Measurements from ENCODE around the gene CDK15.
A peak's percentile ranks its signal among the peaks of the same experiment; 100 is the strongest.
"Not testable (repeated sequence)": the region's sequence is repeated elsewhere in the genome, so short reads cannot be mapped to it uniquely, and the experiment has no call there.

CDK15 gene

DNA sequence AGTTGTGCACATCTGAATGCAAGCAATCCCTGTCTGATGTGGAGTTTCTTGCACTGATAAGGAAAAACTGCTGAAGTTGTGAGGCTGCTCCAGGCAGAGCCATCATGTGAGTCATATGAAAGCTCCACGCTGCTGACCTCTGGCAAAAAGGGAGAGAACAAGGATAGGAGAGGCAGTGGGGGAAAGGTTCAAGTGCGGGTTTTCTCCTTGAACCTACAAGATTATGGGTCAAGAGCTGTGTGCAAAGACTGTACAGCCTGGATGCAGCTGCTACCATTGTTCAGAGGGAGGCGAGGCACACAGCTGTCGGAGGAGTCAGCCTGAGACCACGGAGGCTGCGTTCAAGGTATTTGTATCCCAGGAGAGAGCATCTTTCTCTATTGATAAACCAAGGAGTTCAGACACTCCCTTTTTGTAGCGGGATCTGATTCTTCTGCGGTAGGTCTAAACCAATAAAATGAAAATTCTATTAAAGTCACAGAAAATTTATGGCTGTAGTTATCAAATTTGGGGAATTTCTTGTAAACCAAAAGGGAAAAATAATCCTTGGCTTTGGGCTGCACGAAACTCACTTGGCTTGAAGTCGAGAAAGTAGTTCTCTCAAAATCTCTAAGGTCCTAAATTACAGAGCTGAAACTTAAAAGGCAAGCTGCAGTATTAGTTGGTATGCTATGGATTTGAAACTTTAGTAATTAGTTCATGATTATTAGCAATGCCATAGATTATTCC lies at the start of gene CDK15:
Gene CDK15 (plus strand): TSS at position 96 of the 729 bp plus-strand sequence. CDS start 128 bp downstream, at position 224.
- no peak for DNase-seq (ENCODE audit: low spot score)

DNA sequence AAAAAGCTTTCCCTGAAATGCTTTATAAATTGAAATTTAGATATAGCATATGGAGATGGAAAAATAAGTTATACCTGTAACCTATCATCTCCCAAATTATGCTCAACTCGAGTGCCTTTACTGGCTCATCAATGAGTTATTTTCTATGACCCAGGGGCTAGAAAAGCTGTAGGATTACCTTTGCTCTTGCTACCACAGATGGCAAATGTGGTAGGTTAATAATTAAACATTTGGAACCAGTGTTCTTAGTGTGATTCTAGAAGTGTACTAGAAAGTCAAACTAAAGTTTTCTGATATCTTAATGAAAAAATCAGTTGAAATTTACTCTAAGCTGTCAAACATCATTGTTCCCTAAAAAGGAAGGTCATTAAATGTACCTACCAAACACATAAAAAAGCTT lies 48.1 kb upstream of the CDK15 start:
- no peak for DNase-seq (ENCODE audit: low spot score)

DNA sequence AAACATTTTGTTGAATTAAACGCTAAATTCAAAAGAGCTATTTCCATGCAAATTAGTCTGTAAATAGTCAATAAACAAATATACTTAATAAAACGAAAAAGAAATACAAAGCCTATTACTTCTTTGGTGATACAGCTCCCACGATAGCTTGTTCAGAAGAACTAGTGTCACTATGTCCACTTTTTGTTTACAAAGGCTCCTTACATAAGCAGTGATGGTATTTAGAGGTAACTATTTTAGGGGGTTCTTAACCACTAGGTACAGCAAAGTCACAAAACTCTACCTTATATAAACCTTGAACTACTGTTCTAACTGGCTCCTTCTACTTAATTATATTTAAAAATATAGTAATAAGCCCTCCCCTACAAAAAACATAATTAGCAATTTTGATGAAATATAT lies 47.5 kb upstream of the CDK15 start:
- DNase-seq (ENCODE audit: low spot score), result no peak

DNA sequence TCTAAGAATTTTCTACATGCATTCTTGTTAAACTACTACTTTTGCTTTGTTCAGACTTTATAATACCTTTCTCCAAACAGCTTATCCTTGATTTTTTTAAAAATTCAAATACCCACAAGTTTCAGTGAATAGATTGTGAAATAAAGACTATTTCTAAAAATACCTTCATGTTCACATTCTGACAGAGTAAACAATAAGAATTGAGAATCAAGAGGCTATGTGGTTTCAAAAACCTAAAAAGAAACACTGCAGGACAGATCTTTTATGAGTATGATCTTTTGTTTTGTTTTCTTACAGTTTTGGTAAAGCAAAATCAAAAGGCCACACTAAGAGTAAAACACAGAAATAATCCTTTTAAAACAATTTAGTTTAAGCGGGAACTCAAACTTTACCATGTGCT lies 46.8 kb upstream of the CDK15 start:
- no peak for DNase-seq (ENCODE audit: low spot score)

DNA sequence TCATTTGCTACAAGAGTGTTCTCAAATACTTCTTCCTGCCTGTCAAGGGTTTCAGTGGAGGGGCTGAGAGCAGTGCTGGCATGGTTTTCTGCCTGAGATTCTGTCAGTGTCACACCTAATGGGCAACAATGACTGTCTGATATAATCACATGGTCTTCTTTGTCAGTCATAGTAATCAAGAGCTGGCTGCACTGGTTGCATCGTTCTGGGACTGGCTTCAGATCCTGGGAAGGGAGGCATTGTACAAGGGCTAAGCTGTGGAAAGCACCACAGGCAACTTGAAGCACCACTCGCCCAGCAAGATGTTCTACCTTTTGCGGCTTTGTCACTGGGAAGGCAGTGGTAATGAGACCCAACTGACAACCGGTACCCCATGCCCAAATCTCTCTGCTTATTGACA lies 45.2 kb upstream of the CDK15 start:
- no peak for DNase-seq (ENCODE audit: low spot score)

DNA sequence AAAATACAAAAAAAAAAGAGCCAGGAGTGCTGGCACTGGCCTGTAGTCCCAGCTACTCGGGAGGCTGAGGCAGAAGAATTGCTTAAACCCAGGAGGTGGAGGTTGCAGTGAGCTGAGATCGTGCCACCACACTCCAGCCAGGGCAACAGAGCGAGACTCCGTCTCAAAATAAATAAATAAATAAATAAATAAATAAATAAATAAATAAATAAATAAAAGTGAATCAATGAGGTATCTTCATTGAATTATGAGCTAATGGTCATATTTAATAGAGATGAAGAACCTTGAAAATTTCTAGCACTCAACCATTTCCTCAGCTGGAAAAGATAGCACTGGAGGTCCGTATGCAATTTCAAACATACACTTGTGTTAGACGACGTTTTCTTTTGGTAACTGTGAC lies 41.9 kb upstream of the CDK15 start:
- DNase-seq (ENCODE audit: low spot score), result not testable (repeated sequence)

DNA sequence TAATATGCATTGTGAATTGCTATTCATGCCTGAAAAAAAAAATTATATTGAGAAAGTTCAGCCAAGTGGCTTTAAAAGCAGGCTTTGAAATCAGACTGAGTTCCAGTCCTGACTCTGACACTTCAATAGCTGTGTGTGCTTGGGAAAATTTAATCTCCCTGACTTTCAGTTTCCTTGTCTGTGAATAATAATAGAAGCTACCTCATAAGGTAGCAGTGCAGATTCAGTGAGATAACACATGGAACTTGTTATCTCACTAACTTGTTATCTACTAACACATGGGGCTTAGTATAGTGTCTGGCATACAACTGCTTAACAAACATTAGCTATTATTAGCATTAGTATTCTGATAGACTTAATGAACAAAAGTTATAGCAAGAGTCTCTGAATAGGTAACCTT lies 40.5 kb upstream of the CDK15 start:
- no peak for DNase-seq (ENCODE audit: low spot score)

DNA sequence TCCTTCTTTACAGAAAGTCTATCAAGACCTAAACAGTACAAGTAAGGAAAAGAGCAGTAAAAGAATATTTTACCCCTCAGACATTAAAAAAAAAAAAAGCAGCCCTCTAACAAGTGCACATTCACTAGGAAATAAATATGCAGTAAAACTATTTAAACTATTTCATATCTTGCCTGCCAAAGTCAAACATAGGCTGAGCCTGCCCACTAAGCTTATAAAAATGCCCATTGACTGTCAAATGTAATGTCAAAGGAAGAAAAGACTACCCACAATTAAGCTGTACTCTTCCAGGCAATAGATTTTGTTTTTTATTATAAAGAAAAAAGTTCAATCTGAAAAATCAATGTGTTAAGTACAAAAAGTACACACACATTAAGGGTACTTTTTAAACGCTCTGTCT lies 37.4 kb upstream of the CDK15 start:
- no peak for DNase-seq (ENCODE audit: low spot score)

DNA sequence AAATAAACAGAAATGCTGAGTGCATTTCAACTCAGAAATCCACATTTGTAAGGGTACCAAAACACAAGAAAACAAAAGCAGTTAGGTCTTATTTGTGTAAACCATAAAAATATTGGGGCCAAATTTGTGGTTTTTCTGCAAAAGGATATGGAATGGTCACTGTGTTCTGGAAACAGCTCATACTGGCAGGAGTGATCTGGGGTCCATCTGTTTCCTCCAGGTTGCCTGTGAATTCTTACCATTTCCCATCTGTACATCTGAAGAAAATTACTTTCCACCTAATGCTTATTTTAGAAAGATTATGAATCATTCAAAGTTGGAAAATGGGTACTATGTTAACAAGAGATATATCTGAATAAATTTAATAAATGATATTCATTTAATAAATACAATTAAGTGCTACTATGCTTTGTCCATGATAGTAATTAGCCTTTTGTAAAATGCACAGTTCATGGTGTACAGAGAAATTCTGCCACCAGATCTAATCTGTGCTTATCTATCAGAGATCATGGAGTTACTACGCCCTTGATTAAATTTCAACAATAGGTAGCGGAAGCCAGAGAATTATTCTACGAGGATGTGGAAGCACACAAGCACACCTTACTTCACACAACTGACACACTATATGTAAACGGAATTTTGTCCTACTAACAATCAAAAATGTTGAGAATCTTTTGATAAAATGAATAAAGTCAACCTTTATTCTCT lies 36.5 kb upstream of the CDK15 start:
- no peak for DNase-seq (ENCODE audit: low spot score)

DNA sequence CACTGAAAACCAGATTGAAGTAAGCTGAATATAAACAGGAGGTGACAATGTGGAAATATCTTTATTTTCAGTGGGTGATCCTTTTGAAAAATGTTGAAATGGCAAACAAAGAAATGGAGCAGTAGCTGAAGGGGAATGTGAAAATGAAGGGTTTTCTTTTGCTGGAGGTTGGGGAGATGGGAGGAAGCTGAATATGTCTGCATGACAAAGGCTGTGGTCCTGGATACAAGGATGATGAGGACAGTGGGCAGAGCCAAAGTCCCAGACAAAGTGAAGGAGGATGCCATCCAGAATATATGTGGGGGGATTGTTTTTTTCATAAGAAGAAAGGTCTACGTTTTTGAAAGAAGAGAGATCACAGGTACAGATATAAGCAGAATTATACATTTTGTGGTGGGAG lies 32.3 kb upstream of the CDK15 start:
- DNase-seq (ENCODE audit: low spot score), result no peak

DNA sequence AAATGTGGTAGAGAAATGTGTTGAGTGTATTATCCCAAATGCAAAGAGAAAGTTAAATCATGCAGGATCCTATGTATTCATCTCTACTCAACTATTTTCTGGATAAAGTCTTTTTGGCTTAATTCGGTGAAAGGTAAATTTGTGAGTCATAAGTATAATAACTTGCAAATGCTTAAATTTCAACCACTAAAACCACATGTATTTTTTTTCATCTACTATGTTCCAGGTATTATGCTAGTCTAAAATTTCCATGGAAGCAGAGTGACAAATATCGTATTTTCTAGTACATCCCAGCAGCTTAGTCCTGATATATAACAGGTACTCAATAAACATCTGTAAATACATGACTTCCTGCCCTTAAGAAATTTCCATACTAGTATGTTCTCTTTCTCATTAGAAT lies 31.8 kb upstream of the CDK15 start:
- no peak for DNase-seq (ENCODE audit: low spot score)

DNA sequence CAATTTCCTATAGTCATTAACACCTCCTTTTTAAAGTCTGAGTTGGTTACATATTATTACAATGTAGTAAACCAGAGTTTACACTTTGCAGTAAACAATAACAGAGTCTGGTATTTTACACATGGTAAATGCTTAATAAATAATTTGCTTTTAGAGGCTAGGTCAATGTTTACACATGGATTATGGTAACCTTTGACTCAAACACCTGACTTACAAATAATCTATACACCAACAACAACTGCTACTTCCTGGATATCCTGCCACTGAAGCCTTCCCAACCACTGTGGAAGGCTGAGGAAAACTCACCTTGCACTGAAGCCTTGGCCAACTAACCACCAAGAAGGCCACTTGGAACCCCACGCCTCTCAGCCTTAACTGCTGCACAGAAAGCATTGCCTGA lies 31.0 kb upstream of the CDK15 start:
- DNase-seq (ENCODE audit: low spot score), result no peak

DNA sequence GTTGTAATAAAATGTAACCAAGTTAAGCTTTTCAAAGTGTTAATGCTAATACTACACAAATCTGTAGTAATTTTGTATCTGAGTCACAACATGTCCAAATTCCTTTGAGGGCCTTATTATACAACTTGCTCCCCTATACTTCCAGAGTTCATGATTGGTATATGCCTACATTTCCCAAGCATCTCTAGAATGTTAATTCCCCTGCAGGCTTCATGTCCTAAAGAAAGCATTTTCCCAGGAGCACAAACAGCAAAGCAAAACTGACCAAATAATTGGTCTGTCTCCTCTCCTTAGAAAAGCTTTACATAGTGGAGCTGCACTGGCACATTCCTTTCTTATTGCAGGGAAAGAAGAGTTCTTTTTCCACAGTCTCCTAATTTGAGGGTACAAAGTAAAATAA lies 29.3 kb upstream of the CDK15 start:
- no peak for DNase-seq (ENCODE audit: low spot score)

DNA sequence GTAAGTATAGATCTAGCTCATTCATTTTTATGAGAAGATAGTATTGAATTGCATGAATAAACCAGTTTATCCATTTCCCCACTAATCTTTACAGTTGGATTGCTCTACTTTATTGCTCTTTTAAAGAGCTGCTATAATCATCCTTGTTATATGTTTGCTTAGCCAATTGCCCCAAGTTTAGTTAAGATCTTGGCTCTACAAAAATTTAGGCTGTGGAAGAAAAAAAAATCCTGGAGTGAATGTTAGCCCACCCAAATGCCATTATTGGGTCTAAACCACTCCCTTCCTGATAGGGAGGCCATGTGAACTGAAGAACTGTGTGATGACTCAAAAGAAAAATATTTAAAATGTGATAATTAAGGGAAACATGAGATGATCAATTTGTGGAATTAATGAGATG lies 28.5 kb upstream of the CDK15 start:
- DNase-seq (ENCODE audit: low spot score), result no peak

DNA sequence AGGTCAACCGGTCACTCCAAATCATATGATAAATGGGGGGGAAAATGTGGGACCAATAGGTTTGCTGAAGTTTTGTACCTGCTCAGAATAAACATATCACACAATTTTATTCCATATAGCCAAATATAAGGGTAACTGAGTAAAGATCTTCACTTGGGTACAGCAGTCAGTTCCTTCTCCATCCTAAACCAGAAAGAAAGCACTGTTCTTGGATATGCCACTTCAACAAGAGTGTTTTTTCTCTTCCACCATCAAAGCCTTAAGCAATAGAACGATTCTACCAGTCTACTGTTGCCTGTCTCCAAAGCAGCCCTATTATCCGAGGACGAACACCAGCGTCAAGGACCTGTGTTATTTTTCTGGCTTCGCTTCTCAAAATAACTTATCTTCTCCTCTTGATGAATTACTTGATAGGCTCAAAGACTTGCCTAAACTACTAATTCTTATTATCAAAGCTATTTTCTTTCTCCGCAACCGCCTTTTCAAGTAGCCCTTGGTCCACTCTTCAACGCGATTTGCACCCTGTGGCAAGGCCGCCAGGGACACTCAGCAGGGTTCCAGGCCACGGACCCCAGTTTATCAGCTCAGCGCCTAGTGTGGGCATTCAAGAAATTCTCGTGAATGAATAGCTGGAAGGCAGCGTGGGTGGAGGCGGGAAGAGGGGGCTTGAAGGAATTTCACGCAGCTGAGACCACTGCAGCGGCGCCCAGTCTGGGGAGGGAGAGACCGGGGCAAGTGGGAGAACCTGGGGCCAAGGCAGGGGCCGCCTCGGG lies 26.2 kb upstream of the CDK15 start:
- DNase-seq (ENCODE audit: low spot score), result peak; percentile 15

DNA sequence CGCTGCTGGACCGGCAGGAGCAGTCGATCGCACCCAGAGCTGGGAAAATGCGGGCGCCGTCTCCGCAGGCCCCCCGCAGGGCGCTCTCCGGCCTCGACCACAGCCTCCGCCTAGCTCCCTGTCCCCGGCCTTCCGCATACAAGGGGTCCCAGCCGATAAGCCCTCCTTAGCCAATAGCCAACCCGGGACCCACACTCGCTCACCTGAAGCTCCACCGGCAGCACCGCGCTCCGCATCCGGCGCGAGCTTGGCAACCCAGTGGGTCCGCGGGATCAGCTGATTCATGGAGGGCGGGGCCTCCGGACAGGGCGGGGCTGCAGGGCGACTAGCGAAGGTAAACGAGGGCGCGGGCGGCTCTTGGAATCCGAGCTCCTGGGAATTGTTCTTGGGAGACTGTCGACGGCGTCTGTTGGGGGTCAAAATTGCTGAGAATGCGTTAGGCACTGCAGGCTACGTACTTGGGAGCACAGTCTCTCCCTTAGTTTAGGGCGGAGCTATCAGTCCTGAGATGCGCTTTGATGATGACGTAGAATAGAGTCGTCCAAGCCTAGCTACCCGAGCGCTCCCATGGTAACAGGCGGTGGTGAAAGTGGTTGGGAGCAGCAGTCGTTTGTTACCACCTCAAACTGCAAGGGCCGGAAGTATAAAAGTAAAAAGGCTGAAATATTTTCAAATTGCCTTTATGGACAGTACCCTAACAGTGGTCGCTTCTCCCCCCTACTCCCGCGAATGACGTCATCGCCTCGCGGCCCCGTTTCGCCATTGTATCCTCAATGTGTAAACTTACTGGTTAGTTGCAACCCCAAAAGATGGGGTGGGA lies 25.5 kb upstream of the CDK15 start, which contains the start of gene ALS2:
Gene ALS2 (minus strand): TSS at position 260 of the 820 bp plus-strand sequence. CDS start 12,048 bp downstream, outside the sequence.
- DNase-seq (ENCODE audit: low spot score), result peak; percentile 73

DNA sequence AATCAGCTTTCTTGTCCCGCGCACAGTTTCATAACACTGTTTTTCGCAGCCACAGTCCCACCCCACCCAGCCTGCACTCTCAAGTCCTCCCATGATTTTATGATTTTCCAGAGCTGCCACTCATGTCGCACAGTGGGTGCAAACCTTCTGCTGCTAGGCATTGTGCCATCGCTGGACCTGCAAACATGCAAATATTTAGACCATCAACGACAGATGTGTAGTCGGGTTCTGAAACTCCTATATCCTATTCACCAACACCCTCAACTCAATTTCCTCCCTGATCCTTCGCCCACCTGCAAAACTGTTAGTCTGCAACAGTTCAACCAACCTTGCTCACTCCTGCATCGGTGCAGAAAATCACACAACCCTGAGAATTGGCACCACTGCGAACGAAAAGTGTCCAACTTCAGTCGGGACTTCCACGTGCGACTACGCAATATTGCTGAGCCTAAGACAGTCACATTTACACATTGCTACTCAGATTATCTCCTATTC lies 24.7 kb upstream of the CDK15 start:
- DNase-seq (ENCODE audit: low spot score), result no peak

DNA sequence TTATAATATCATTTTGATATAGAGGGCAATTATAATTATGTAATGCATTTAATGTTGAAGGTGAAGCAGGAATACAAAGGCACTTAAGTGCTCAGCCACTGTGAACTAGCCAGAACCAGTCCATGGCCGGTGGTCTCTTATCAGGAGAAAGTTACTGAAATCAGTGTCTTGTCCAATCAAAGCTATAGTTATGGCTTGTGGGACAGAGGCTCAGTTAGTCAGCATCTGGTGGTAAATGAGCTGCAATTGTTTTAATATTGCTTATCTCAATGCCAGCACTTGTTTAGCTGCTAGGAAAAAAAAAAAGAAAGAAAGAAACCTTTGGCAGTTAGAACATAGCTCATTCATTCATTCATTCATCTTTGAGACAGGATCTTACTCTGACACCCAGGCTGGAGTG lies 21.8 kb upstream of the CDK15 start:
- no peak for DNase-seq (ENCODE audit: low spot score)

DNA sequence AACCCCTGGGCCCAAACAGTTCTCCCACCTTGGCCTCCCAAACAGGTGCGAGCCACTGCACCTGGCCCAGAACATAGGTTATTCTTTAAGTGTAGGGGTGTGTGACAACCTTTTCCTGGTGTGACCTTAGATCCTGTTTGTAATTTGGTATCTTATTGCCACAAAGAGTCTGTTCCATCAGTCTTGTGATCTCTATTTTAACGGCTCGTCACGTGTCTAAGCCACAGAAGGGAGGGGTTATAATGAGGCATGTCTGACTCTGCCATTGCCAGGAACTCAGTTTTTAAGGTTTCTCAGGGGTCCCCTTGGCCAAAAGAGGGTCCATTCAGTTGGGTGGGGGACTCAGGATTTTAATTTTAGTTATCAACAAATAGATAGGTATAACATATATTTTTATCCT lies 21.2 kb upstream of the CDK15 start:
- DNase-seq (ENCODE audit: low spot score), result no peak

DNA sequence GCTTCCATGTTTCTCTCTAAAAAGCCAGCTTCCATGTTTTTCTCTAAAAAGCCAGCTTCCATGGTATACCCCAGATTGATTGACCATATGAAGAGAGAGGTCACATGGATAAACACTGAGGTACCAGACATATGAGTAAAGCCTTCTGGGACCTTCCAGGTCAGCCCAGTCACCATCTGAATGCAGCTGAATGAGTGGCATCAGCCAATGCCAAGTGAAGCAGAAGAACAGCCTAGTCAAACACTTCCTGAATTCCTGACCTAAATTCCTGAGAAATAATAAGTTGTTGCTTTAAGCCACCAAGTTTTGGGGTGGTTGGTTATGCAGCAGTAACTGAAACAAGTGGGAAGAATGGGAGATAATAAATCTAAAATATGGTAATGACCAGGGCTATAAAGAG lies 19.9 kb upstream of the CDK15 start:
- no peak for DNase-seq (ENCODE audit: low spot score)

DNA sequence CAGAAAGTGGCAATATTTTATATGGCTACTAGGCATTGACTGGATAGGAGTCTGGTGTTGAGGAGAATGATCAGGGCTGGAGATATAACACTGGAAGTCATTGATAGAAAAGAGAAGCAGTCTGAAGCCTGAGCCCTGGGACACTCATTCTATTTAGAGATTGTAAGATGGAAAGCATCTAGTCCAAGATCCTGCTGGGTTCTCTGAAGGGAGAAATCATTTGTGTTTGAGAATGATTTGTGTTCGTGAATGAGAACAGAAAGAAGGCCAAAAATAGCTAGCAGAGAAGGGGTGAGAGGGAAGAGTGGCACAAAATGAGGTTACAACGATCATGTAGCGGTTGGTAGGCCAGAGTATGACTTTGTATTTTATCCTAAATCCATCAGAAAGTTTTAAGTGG lies 18.0 kb upstream of the CDK15 start:
- DNase-seq (ENCODE audit: low spot score), result no peak

DNA sequence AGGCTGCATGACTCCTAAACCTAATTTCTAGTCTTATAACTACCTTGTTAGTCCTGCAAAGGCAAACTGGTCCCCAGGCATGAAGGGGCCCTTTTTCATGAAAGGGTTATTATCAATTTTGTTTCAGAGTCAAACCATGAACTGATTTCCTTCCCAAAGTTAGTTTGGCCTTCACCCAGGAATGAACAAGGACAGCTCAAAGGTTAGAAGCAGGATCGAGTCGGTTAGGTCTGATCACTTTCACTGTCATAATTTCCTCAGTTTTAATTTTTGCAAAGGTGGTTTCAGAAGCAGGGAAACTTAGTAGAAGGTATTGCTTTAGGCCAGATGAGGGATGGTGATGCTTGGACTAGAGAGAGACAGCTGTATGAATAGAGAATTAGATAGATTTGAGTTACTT lies 16.9 kb upstream of the CDK15 start:
- DNase-seq (ENCODE audit: low spot score), result no peak
